Dedifferentiated amniotic fluid mesenchymal stem cell (primary cell): ENCODE results near the gene INSYN2A.

Experiments used
- DNase-seq: peaks from one replicate; pipeline ENCODE4 v3.0.0-alpha.2; 2016; ENCODE audit errors: extremely low spot score

Gene INSYN2A, protein sequence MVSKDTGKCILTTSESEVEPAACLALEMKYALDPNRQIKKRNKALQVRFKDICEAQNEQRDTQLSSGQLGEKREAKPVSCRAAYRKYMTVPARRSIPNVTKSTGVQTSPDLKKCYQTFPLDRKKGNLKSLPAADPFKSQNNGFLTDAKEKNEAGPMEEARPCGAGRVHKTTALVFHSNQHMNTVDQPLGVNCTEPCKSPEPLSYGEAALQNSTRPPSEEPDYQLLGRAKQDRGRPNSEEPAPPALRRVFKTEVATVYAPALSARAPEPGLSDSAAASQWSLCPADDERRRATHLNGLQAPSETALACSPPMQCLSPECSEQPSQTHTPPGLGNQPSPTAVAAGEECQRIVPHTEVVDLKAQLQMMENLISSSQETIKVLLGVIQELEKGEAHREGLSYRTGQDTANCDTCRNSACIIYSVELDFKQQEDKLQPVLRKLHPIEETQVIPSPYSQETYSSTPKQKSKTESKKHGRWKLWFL

DNA sequence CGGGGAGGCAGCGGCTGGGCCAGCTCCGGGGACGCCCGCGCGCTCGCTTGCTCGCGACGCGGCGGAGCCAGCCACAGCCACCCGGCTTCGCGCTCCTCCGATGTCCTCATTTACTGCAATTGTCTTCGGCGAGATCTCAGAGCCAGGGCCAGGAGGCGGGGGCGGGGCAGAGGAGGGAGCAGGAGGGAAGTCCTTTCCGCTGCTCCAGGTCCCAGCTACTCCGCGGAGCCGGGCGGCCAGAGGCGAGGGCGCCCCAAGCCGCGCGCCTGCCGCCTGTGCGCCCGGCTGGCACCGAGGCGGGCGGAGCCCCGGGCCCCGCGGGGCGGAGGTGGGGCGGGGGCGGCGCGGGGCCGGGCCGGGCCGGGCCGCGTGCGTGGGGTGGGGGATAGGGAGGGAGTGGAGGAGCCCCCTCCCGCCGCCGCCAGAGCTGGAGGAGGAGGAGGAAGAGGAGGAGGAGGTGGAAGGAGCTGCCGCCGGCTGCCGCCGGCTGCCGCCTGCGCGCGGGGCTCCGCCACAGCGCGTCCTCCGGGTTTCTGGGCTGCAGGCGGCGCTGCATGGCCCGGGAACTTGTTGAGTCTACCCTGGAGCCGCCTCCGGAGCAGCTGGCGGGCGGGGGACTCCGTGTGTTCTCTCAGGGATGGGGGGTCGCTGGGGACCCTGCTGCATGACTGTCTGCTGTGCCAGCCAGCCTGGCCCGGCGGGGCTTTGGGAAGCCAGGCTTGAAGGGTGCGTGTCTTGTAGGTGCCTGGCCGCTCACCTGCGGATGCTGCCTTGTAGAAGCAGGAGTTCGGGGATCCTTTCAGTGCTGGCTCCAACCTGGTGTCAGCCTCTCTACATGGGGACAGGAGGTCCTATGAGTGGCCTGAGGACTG lies at the start of gene INSYN2A:
INSYN2A (minus strand) TSS at position 310 of the 872 bp plus-strand sequence. CDS start 20,196 bp downstream, outside the sequence.
- peak; percentile 42 for DNase-seq

DNA sequence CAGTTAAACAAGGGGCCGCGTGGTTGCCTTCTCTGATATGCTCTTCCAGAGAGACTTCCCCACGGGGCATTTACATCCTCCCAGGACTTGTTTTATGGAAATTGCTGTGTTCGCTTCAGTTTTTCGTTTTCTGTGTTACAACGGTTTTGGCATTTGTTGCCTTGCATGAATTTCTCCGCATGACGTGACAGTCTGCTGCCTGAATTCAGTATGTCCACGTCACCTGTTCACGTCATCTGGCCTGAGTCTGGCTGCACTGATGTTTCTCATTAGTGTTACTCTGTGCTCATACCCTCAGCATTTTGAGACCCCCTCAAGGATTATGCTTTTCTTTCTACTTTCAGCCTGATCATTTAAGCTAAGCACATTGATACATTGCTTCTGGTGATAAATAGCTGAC lies 49.1 kb upstream of the INSYN2A start:
- DNase-seq: no peak

DNA sequence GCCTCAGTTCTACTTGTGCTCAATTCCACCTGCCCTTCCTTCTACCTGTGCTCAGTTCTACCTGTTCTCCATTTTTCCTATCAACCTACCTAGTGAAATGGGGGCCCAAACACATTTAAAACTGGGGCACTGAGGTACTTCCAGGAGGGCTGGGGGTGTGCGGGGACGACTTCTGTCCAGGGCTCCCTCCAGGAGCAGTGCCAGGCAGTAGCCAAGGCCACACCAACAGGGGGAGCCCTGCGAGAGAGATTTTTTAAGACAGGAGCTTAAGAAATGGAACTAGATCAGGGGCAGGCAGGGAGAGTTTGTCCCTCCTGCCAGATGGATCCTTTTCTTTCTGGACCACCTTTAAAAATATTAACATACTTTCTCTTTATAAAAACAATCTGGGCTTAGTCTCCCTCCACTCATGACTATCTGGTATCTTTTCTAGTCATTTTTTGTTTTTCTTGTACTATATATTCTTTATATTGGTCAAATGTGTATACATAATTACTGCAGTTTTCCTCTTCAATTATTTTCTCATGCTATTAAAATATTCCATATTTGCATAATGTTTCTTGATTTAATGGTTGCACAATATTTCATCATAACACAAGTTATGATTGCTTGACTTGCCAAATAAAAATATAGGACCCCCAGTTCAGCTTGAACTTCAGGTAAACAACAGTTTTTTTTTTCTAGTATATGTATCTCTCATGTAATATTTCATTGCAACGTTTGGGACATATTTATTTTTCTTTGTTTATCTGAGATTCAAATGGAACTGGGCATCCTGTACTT lies 47.3 kb upstream of the INSYN2A start:
- DNase-seq: no peak

DNA sequence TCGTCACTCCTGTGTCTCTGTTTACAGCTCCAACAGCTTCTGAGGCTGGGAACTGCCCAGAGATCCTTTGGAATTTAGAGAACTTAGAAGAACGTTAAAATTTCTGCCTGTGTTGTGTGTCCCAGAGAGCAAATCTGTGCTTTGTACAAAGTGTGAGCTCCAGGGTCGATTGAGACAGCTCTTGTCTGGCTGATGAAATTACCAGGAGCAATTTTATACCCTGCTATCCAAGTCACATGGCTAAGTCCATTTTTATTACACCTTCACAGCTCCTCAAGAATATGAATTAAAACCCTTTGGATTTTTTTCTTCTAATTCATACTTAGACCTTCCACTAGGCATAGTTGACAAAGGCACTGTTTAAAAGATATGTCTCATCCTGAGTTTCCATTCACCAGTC lies 46.5 kb upstream of the INSYN2A start:
- no peak for DNase-seq

DNA sequence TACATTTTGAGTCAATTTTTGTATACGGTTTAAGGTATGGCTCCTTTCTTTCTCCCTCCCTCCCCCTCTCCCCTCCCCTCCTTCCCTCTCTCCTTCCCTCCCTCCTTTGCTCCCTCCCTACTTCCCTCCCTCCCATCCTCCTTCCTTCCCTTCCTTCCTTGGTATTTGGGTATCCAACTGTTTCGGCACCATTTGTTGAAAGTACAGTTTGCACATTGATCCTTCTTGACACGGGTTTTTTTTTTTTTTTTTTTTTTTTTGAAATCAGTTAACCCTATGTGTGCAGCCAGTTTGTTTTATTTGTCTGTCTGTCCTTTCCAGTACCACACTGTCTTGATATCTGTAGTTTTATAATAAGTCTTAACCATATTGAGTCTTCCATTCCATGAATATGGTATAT lies 39.9 kb upstream of the INSYN2A start:
- DNase-seq: no peak

DNA sequence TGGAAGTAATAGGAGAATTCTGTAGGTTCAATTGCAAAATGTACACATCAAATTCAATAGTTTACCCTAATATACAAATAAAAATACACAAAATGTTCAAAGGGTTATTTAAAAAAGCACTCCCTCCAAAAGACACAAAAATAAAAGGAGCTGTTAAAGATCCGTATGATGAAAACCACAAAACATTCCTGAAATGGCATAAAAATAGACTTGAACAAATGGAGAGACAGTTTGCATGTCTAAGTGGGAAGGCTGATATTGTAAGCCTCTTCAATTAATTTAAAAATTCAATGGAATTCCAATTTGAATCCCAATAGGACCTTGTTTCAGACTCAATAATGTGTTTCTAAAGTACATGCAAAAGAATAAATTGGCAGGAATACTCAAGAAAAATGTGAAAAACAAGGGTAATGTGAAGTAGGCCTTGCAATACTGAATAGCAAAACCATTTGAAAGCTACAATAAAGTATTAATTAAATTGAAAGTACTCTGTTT lies 38.0 kb upstream of the INSYN2A start:
- DNase-seq: no peak

DNA sequence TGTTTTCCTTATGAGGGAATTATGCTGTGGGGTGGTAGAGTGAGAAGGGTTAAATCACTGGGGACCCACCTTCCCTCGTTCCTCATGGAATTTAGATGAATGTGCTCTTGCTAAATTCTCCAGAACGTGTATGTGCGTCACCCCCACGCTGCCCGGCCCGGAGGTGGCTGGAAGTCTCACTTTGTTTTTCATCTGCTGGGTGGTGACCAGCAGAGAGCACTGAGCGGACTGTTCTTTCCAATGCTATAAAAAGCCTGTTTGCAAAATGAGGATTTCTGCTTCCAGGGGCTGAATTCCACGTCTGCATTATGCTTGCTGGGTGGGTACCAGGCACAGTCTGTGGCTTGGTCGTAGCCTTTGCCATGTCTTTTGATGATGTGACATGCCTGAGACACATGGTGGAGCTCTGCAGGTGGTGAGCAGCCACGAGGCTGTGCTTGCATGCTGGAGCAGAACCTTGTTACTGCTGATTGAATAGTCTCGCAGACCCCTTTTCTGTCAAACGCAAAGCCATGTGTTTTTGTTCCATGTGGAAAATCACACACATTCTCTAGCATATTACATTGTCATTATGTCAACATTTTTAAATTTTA lies 31.9 kb upstream of the INSYN2A start:
- no peak for DNase-seq

DNA sequence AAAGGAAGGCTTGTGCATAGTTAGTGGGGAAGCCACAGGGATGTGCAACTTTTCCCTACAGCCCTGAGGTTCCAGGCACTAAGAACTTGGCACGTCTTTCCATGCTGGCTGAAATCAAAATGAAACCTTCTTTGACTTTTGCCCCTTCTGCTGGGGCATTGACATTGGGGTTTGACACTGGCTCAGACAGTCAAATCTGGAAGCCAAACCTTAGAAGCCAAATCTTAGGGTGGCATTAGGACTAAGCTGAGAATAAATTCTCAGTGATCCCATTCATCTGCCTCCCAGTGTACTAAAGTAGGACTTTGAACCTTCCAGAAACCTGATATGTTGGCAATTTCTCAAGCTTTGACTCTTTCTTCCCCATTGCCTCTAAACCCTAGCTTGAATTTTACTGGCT lies 31.3 kb upstream of the INSYN2A start:
- DNase-seq: no peak

DNA sequence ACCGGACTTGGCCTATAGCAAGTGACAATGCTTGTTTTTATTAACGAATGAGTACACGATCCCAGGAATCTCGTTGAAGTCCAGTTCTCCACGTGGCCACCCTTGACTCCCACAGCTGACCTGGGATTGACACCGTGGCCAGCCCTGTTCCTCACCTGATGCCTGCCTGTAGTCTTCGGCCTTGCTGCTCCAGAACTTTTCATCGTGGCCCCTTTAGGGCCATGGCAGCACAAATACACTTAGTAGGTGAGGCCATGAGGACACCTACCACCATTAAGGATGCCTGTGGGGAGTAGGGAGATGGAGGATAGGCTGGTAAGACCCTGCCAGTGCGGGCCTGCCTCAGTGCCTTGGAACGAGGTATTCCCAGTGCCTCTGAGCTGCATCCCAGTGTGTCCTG lies 30.6 kb upstream of the INSYN2A start:
- DNase-seq: no peak

DNA sequence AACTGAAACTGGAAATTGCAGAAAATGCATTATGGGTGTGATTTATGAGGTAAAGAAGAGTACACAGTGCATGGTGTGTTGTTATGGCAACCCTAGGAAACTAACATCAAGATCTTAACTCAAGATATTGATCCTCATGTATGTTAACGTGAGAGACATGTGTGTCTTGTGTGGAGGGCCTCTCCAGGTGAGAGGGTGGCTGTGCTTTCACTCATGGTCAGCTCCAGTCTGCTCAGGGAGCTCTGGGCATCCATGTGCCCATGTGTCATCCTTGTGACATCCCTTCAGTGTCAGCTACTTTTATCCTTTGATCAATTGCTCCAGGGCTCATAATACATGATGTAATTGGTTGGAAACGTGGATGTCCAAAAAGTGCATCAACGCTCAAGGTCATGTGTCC lies 24.9 kb upstream of the INSYN2A start:
- no peak for DNase-seq

DNA sequence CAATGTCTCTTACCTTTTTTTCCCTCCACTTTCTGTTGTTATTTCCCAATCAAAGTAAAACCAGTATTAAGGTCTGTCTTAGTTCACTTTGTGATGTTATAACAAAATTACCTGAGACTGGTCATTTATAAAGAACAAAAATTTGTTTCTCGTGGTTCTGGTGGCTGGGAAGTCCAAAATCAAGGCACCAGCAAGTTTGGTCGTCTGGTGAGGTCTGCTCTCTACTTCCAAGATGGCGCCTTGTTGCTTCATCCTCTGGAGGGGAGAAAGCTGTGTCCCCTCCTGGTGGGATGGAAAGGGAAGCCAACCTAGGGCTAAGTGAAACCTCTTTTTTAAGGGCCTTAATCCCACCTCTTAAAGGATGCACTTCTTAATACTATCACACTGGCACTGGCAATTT lies 22.3 kb upstream of the INSYN2A start:
- no peak for DNase-seq

DNA sequence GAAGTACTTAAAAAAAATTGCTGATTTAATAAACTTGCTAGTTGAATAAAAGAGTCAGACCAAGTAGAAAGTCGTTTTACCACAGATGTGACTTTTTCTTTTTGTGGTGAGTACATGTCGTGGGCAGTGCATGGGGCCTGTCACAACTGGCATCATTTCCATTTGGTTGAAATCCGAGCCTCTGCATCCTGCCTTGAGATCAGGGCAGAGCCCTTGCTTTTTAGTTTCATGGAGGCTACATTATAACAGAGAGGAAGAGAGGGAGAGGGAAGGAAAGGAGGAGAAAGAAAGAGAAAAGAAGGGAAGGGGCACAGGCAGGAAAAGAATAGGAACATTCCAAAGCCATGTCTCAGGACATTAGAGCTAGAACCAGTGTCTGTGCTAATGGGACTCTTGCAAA lies 20.4 kb upstream of the INSYN2A start:
- DNase-seq: no peak

DNA sequence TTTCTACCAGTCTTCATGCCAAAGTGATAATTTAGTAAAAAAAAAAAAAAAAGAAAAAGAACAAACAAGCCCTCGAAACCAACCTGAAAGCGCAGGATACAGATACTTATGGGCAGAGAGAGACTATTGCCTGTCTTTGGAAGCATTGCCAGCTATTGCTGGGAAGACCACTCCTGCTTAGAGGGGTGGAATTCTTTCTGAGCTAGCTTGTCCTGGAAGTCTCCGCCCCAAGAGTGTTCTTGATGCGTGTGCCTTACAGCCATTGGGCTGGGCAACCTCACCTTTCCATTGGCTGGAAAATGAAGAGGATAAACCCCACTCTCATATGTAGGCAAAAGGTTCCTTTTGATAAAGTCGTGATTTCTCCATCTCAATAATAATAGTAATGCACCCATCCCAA lies 19.9 kb upstream of the INSYN2A start:
- DNase-seq: no peak

DNA sequence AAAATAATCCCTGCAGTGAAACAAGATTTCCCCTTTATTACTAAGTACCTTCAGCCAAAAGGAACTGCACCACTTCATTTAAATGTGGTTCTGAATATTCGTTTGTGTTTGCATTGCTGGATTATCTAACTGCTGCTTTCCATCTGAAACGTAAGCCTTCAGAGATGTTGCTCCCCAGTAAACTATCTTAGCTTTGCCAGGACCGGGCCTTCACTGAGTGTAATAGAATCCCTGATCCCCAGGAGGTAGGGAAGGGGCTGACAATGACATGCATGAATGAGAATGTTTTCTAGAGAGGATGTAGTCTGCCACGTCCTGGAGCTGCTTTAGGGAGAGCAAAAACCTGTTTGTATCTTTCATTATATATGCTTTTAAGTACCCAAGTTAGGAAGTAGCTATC lies 19.5 kb upstream of the INSYN2A start:
- no peak for DNase-seq

DNA sequence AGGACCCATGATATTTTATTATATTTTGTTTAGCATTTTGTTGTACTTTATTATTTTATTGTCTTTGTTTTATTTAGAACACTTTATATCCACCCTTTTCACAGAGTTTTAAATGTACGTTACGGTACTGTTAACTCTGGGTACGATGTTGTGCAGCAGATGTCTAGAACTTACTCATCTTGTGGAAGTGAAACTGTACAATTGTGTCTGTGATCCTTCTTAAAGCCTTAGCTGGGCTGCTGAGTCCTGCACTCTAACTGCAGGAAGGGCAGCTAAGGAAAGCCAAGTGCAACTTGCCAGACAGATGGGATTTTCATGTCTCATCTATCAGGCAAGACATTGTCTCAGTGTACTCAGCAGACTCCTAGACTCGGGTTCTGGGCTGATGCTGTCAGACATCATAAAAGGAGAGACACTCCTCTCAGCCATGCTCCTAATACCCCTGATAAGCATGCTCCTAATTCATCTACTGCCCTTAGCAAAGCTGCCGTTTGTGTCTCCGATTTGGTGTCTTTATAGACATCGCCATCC lies 14.6 kb upstream of the INSYN2A start:
- no peak for DNase-seq

DNA sequence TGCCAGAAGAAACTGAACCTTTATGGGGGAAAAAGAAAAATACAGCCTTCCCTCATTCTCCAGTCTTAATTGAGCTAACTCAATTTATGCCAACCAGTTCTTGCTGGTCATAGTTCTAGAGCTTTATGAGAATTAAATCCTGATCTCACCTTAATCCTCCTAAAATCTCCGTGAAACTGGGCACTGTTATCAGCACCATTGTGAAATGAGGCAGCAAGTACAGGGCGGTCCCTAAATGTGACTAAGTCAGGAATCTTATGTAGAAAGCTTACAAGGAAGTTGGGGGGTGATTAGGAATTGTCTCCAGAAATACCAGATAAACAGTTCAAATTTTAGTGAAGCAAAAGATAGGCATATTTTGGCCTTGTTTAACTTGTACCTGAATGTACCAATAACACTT lies 10.7 kb upstream of the INSYN2A start:
- DNase-seq: no peak

DNA sequence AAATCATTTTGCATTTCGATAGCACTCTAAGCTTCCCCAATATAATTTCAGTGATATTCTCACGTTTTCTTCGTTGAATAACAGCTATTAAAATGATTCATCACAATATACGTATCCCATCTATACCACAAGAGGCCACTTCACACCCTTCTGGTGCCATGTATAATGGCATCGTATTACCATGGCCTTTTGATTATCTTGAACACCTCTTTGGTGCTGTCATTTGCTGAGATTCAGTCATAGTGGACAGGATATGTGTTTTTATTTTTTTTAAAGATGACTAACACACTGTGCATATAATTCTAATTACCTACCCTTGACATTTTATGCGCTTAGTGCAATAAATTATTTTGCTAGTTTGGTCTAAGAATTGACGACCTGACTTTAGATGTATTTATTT lies 6.7 kb upstream of the INSYN2A start:
- no peak for DNase-seq

DNA sequence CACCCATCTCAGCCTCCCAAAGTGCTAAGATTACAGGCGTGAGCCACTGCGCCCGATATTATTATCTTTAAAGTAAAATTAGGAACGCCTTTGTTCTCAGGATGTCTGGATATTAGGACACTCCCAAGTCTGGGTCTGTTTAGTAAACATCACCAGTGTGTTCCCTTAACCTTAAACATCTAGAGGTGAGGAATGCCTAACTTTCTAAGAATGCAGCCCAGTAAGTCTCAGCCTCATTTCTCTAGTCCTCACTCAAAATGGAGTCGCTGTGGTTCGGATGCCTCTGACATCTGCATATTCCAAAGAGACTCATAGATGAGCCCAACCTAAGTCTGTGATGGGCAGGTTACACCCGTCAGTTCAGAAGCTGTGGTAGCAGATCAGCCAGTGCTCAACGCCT lies 4.3 kb upstream of the INSYN2A start:
- DNase-seq: no peak

DNA sequence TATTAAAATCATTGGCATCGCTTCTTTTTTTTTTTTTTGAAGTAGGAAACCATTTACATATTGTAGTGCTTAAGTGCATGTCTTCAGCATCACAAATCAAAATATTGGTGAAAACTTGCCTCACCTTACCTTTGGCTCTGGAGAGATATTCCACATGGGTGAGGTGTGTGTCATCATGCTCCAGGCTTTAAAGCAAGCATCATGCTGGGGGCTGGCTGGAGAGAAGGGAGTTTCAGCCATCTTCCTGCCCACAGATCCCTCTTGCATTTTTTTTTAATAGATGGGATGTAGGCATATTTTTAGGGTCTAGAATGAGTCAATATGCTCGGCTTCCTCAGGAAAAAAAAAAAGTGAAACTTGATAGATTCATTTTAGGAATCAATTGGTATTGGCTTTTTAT lies 2.3 kb upstream of the INSYN2A start:
- DNase-seq: no peak

DNA sequence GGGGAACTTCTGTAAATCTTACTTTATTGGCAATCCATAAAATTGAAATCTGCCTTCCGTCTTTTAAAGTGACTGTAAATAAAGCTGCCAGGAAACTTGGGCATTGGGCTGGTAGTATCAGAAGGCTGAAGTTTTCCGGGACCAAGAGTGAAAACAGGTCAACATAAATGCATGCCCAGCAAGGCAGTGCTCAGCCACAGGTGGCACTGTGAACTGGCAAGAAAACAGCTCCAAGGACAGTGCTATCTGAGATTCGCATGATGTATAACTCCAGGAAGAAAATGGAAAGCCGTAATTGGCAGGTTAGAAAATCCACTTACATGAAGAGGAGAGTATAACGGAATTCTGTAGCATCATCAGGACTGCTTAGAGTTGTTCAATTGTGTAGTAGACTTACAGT lies 1.9 kb upstream of the INSYN2A start:
- DNase-seq: no peak

DNA sequence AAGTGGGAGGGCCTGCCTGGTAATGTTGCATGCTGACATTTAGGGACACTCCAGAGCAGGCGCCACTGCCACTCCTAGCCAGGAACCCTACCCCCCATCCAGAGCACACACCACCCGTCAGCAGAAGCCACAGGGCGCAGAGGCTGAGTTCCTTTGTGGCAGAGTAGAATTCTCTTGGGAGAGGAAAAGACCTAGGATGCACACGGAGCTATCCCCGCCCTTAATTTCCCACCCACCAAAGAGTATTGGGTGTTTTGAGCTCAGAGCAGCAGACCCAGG lies 702 bp upstream of the INSYN2A start:
- no peak for DNase-seq
